GM21515 (cell line): ENCODE results near the gene JMJD1C.
A peak's percentile ranks its signal among the peaks of the same experiment; 100 is the strongest.
"Not testable (repeated sequence)": the region's sequence is repeated elsewhere in the genome, so short reads cannot be mapped to it uniquely, and the experiment has no call there.

Source experiments
- ATAC-seq: cut with Tn5 transposase; IDR thresholded peaks from one replicate; pipeline ENCODE4 v1.9.1; 2021; ENCODE audit not compliant: unreplicated experiment

JMJD1C gene

DNA sequence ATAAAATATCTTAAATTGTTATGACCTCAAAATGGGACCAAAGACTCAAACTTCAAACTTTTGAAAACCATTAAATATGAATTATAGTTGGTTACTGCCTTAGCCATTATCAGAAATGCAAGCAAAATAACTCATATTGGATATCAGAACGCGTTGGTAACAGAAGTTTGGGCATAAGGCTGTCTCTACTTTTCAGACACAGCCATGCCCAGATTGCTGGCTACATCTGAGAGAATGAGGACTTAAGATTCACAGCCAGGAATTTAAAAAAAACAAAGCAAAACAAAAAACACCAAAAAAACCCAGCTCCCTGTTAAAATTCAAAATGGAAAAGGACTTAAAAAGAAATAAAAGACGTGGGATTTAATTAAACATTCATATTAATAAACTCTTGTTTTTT lies 161.6 kb downstream of the JMJD1C start:
- no peak for ATAC-seq

DNA sequence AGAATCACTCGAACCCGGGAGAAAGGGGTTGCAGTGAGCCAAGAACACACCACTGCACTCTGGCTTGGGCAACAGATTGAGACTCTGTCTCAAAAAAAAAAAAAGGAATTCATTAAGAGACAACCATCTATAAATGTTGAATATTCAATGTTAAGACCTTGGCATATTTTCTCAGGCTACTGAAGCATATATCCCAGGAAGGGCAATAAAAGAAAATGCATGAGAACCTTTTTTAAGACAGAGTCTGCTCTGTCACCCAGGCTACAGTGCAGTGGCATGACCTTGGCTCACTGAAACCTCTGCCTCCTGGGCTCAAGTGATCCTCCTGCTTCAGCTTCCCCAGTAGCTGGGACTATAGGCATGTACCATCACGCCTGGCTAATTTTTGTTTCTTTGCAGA lies 165.0 kb downstream of the JMJD1C start:
- no peak for ATAC-seq

- ATAC-seq, result no peak
Measured at GRCh38 chr10:63297941-63298340, 167.8 kb downstream of the JMJD1C start.

- ATAC-seq, result no peak
Measured at GRCh38 chr10:63294781-63295180, 171.0 kb downstream of the JMJD1C start.

DNA sequence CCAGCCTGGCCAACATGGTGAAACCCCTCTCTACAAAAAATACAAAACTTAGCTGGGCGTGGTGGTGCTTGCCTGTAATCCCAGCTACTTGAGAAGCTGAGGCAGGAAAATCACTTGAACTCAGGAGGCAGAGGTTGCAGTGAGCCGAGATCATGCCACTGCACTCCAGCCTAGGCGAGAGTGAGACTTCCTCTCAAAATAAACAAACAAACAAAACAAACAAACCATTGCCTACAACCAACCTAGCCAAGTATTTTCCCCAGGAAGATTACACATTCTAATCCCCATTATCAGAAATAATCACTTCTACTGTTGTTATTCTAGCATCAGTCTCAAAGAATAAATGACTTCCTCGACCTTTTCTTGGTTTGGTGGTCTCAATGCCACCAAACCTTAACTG lies 172.9 kb downstream of the JMJD1C start:
- not testable (repeated sequence) for ATAC-seq

DNA sequence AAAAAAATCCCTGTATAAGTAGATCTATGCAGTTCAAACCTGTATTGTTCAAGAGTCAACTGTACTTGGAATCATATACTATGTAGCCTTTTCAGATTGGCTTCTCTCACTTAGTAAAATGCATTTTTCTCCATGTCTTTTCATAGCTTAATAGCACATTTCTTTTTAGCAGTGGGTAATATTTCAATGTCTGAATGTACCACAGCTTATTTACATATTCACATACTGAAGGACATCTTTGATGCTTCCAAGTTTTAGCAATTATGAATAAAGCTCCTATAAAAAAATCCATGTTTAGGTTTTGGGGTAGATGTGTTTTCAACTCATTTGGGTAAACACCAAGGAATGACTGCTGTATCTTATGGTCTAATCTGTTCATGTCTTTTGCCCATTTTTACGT lies 177.6 kb downstream of the JMJD1C start:
- ATAC-seq, result no peak

DNA sequence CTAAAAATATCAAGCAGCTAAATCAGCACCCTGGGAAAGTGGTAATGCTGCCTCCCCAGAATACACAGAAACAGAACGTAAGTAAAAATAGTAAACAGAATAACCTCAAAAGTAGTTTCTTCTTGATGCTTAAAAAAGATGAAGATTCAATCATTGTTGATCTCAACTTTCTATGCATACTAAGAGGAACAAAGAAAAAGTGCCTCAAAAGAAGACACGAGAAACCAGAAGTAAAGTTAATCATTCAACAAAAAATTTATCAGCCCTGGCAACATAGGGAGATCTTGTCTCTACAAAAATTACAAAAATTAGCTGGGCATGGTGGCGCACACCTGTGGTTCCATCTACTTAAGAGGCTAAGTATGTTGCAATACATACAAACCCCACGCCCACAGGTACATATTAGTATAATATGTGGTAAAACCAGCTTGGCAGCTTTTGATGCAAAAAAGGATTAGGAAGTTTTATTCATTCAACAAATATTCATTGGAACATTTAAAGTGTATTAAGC lies 179.0 kb downstream of the JMJD1C start:
- ATAC-seq, result peak; percentile 75

DNA sequence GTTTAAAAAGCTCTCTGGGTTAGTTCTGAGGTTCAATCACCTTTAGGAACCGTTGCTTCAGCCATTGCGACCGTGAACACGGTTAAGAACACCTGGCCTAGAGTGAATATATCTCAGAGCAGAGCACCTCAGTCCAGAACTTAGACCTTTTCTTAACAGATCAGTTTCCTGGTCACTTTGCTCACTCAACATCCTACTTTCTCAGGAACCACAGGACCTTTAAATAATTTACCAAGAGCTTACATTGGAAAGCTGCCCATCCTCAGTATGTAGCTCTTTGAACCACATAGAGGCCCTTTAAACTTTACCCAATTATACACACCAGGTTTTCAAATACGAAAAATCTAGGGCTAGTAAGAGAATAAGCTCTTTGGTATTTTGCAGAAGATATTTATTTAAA lies 179.4 kb downstream of the JMJD1C start:
- peak; percentile 57 for ATAC-seq

GRCh38 chr10:63283901-63284300 lies 181.9 kb downstream of the JMJD1C start:
- ATAC-seq, result not testable (repeated sequence)

GRCh38 chr10:63283093-63283492 lies 182.7 kb downstream of the JMJD1C start:
- ATAC-seq, result no peak

- ATAC-seq, result no peak
Measured at GRCh38 chr10:63281967-63282366, 183.8 kb downstream of the JMJD1C start.

- ATAC-seq, result no peak
Measured at GRCh38 chr10:63280386-63280785, 185.4 kb downstream of the JMJD1C start.

GRCh38 chr10:63275094-63275493 lies 190.7 kb downstream of the JMJD1C start:
- no peak for ATAC-seq

DNA sequence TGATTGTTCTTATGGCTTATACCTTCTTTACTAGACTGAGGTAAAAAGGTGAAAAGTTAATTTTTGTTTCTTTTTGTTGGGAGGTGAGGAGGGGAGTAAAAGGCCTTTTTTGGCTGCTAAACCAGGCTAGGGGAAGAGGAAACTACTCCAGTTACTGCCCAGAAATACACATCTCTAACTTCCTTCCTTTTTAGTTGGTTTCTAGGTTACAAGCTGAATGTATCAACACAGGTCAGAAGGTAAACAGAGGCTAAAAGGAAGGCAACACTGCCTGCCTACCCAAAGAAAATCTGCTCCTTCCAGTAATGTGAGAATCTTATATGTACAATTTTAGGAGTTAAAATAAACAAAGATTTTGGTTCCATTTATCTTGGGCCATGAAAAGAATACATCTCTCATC lies 192.2 kb downstream of the JMJD1C start:
- ATAC-seq, result no peak

DNA sequence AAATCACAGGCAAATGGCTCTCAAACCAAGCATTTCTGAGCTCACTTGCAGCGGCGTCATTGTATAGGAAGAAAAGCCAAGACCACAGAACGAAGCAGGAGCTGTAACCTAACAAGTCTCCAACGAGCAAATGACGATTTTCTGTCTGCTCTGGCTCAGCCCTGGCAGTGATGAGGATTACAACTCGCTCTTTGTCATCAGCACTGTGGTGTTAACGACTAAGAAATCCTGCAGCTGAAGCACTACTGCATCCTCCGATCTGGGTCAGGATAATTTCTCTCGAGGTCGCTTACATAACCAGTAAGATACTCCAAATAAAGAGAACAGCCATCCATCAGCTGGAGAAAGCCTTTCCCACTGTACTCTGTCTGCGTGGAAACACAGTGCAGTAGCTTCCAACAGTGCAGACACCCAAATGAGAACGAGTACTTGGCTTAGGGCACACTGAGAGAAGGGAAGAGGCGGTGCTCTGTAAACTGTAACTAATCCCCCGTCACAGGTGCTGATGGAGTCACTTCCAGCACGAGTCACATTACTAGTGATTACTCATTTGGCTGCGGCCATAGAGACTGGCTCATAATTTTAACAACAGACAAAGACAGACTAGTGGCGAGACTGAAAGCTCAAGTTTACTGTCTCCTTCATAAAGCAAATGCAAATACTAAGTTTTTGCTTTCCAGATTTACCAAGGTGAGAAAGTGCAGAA lies 196.8 kb downstream of the JMJD1C start:
- peak; percentile 91 for ATAC-seq

DNA sequence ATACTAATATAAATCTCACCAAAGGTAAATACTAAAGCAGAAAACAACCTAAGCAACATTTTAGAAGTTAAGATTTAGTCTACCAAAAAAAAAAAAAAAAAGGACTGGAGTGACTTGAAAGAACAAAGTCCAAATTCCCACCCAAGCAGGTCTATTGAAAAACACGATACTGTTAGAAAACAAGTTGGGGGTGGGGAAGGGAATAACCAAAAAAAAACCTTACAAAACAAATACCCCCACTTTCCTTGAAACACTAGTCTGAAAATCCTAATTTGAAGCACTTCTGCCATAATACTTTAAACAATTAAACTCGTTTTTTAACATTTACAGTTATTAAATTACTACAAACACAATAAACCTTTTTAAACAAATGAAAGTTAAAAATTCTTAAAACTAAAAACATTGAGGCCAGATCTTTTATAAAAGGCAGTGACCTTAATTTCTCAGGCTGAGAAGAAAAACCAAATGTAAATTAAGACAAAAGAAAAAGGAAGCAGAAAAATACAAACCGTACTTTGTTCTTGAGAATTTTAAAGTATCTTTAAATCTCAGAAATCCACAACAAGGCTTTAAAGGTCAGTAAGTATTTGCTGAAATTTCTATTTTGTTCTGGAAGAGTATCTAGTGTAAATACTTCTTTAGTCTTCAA lies 197.5 kb downstream of the JMJD1C start:
- ATAC-seq, result no peak

GRCh38 chr10:63267414-63268148 lies 198.2 kb downstream of the JMJD1C start:
- ATAC-seq, result no peak

DNA sequence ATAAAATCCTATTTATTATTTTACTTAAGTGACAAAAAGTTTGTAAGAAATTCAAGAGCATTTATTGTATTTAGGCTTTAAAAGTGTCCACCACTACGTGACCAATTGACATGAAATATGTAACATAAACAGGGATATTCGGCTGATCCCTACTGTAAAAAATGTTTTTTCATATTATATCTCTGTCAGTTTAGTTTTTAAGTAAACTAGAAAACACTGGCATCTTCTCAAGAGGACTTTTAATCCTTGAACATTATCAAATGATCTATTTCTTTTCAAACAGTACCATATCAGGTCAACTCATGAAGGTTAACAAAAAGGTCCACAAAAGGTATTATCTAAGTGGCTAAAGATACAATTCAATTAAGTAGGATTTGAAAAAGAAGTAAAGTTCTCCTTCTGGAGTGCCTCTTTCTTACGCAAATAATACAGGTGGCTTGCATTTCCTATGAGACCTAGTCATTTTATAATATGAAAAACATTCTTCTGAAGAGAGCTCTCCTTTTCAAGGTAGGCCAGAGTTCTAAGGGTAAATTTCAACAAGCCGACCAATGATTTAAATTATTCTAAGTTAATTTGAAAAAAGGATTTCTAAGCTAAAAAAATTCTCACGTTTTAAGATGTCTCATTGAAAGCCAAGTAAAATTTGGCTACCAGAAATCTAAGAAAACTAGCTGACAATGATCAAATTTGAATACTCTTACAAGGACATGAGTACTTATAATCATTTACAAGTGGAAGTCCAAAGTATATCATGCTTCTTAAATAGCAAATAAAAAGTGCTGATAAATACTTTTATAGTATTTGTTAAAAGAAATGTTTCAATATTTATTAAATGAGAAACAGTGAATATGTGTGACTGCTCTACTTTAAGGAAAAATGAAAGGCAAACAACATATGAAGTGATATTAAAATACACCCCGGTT lies 199.1 kb downstream of the JMJD1C start:
- no peak for ATAC-seq

- ATAC-seq, result no peak
Measured at GRCh38 chr10:63265683-63266235, 200.0 kb downstream of the JMJD1C start.

GRCh38 chr10:63265222-63265617 lies 200.6 kb downstream of the JMJD1C start:
- no peak for ATAC-seq
